Measurements from ENCODE around the gene LTA4H.

The LTA4H gene

DNA sequence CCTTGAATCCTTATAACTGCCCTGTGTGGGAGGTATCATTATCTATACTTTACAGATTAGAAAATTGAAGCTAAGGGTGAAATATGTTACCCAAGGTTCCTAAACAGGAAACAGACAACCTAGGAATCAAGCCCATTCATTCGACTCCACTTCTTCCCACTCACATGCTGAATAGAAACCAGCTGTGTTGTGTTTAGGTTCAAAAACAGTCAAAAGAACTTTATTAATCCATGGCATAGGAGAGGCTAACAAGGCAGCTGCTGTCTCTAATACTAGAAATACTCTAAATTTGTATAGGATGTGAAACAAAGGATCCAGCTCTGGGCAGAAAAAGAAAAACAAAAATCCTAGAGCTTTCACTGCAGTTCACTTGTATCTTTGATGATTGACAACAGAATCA is 82.4 kb downstream of the LTA4H start:
- DNase-seq, result no peak

GRCh38 chr12:95951515-95951914 is 83.9 kb downstream of the LTA4H start:
- no peak for DNase-seq

Measured in stimulated activated naive CD4-positive, alpha-beta T cell (primary cell).